GM23248 (cell line): ENCODE measurements around the gene PSMB8. TPM values are rescaled to one million over a fixed set of nuclear protein-coding genes. Genes with fewer than 3 reads are reported as not detected.

Experiments used
- DNase-seq: peaks from one replicate; pipeline ENCODE4 v3.0.0-alpha.2; 2015
- H2AFZ ChIP-seq: fragments of 200-600 bp; sonication (generic); 2 replicates; pipeline ENCODE4 v1.6.1; 2016; ENCODE audit warnings: antibody characterized with exemption
- H3F3A ChIP-seq: fragments of 200-600 bp; sonication (generic); 2 replicates; pipeline ENCODE4 v1.6.1; 2016; ENCODE audit warnings: mild to moderate bottlenecking, antibody characterized with exemption, mixed run types; ENCODE audit not compliant: insufficient read depth
- H3K27ac ChIP-seq: fragments of 200-600 bp; sonication (generic); 2 replicates; pipeline ENCODE4 v1.5.1; 2016; ENCODE audit warnings: mild to moderate bottlenecking
- H3K27me3 ChIP-seq: fragments of 200-600 bp; sonication (generic); replicated peaks from 2 replicates; pipeline ENCODE4 v1.6.1; 2016; ENCODE audit warnings: mild to moderate bottlenecking; ENCODE audit not compliant: insufficient read depth
- H3K36me3 ChIP-seq: fragments of 200-600 bp; sonication (generic); 2 replicates; pipeline ENCODE4 v1.6.1; 2016; ENCODE audit warnings: low read depth, mild to moderate bottlenecking
- H3K4me1 ChIP-seq: fragments of 200-600 bp; sonication (generic); 2 replicates; pipeline ENCODE4 v1.6.1; 2016; ENCODE audit warnings: mild to moderate bottlenecking; ENCODE audit not compliant: insufficient read depth
- H3K4me2 ChIP-seq: fragments of 200-600 bp; sonication (generic); one replicate; pipeline ENCODE4 v1.6.1; 2016; ENCODE audit warnings: mild to moderate bottlenecking; ENCODE audit not compliant: unreplicated experiment
- H3K4me3 ChIP-seq: fragments of 200-600 bp; sonication (generic); 2 replicates; pipeline ENCODE4 v1.5.1; 2016; ENCODE audit warnings: mild to moderate bottlenecking
- H3K79me2 ChIP-seq: fragments of 200-600 bp; sonication (generic); 2 replicates; pipeline ENCODE4 v1.6.1; 2016; ENCODE audit warnings: mild to moderate bottlenecking; ENCODE audit not compliant: insufficient read depth
- H3K9ac ChIP-seq: fragments of 200-600 bp; sonication (generic); 2 replicates; pipeline ENCODE4 v1.6.1; 2016; ENCODE audit warnings: mild to moderate bottlenecking
- H3K9me2 ChIP-seq: fragments of 200-600 bp; sonication (generic); 2 replicates; pipeline ENCODE4 v1.6.1; 2016; ENCODE audit warnings: mixed run types, mild to moderate bottlenecking, moderate library complexity; ENCODE audit not compliant: insufficient read depth
- H3K9me3 ChIP-seq: fragments of 200-600 bp; sonication (generic); one replicate; pipeline ENCODE4 v1.6.1; 2017; ENCODE audit warnings: low read depth
- H4K20me1 ChIP-seq: fragments of 200-600 bp; sonication (generic); 2 replicates; pipeline ENCODE4 v1.6.0; 2016; ENCODE audit not compliant: insufficient read depth
- EZH2 ChIP-seq: fragments of 200-600 bp; sonication (generic); IDR thresholded peaks from 2 replicates; pipeline ENCODE4 v1.6.1; 2018; ENCODE audit warnings: antibody characterized with exemption, mild to moderate bottlenecking; ENCODE audit not compliant: insufficient read depth, poor library complexity, severe bottlenecking
- EZH2phosphoT487 ChIP-seq: fragments of 200-600 bp; sonication (generic); IDR thresholded peaks from 2 replicates; pipeline ENCODE4 v1.6.1; 2018; ENCODE audit warnings: antibody characterized with exemption, moderate library complexity, mild to moderate bottlenecking, low read depth; ENCODE audit not compliant: insufficient read depth
- WGBS, 2 experiments: methylation state at CpG; one replicate each; pipeline ENCODE4 v1.1.6; 2015 to 2017; ENCODE audit warnings: low lambda C conversion rate in 2 of 2, low coverage in 1 of 2; ENCODE audit errors: missing lambda C conversion rate in 2 of 2; 5-methylcytosine and 5-hydroxymethylcytosine counted together
- in situ Hi-C: fragments of 300-500 bp; cut with MboI; formaldehyde crosslinking; loops from 2 replicates; pipeline ENCODE4 v1.15.0; 2020
- polyA plus RNA-seq: library from polyadenylated mRNA; unstranded; fragments of >200 nt; fragmentation: Nextera tagmentation; extraction: Ambion mirVana; gene quantifications from 2 replicates; pipeline ENCODE4 v1.2.1, GENCODE V29; 2016
- total RNA-seq: library from RNA; depleted of rRNA; stranded (reverse); fragments of >200 nt; shearing (Covaris generic); gene quantifications from 2 replicates; pipeline ENCODE4 v1.2.3, GENCODE V29; 2014

PSMB8 gene
- total and polyA plus RNA-seq, 2 experiments from 2014 or later, result 27.2 to 33.5 TPM

DNA sequence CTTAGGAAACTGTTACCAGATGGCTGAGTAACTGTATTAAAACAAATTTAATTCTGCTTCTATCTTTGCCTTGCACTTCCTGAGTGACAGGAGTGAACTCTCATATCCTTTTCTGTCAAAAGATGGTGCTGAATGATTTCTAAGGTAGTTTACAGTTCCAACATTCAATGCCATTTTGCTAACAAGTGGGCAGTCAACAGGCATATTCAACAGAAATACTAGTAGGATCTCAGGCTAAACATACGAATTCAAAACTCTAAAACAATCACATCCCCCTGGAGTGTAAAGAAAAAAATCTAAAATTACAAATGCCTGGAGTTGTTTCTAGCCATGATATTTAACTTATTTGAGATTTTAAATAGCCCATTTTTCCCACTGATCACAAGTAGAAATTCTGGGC is 16.8 kb upstream of the PSMB8 start:
- H3K79me2 ChIP-seq, result no peaks in the 10 kb centered on the region
- H3K27ac ChIP-seq, result no peak overlapping the region
- H3K9ac ChIP-seq, result no peak overlapping the region
- no peaks in the 10 kb centered on the region for H3K9me2 ChIP-seq
- H3K4me1 ChIP-seq, result no peaks in the 10 kb centered on the region
- H4K20me1 ChIP-seq, result no peaks in the 10 kb centered on the region
- H3K4me3 ChIP-seq, result no peak overlapping the region
- H3K4me2 ChIP-seq, result no peak overlapping the region
- no peak for DNase-seq
- TF ChIP-seq EZH2phosphoT487, result no peak
- no peak for TF ChIP-seq EZH2
- H3K36me3 ChIP-seq, result no peaks in the 10 kb centered on the region
- no peak overlapping the region for H2AFZ ChIP-seq
- 88 to 91% methylated on average over 1 of the region's 1 CpG for WGBS, 2 experiments
- no peaks in the 10 kb centered on the region for H3K27me3 ChIP-seq
- H3F3A ChIP-seq, result no peaks in the 10 kb centered on the region
- no peaks in the 10 kb centered on the region for H3K9me3 ChIP-seq
- in situ Hi-C loops, result no loop called here

- WGBS, 2 experiments, result 92% methylated on average over 5 of the region's 5 CpGs
- Histone ChIP-seq H3K4me2 (no peak overlapping the region), H3F3A (no peaks in the 10 kb centered on the region), H3K9me3 (no peaks in the 10 kb centered on the region), H3K27ac (no peak overlapping the region), H3K4me1 (no peaks in the 10 kb centered on the region), H3K27me3 (no peaks in the 10 kb centered on the region), H4K20me1 (no peaks in the 10 kb centered on the region), H3K36me3 (no peaks in the 10 kb centered on the region), H3K79me2 (no peaks in the 10 kb centered on the region), H3K9me2 (no peaks in the 10 kb centered on the region), H3K4me3 (no peak overlapping the region), H3K9ac (no peak overlapping the region), H2AFZ (no peak overlapping the region)
- DNase-seq, result no peak
- no peak for TF ChIP-seq EZH2phosphoT487
- TF ChIP-seq EZH2, result no peak
- in situ Hi-C loops, result no loop called here
These were observed 14.3 kb upstream of the PSMB8 start for GRCh38 chr6:32858194-32858593.

DNA sequence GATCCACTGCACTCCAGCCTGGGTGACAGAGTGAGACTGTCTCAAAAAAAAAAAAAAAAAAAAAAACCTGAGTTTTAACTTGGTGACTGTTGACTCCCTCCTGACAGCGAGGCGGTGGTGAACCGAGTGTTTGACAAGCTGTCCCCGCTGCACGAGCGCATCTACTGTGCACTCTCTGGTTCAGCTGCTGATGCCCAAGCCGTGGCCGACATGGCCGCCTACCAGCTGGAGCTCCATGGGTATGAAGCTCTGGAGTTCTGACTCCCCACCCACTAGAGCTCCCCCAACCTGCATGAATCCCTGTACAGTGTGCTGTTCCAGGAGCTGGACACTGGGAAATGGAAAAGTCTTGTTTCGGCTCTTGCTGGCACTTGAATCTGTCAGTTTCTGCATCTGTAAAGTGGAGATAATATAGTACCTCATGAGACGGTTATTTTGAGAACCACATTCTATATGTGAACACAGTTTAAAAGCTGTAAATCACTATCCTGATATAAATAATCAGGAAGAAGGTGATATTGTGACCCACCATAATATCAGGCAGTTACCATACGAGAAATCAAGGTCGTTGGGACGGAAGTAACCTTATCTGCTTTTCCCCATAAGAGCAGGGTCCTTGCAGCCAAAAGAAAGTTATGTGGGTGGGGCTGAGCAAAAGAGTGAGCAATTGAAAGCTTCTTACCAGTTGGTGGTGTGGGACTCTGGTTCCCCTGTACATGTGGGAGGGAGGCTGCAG is 13.5 kb upstream of the PSMB8 start:
- Histone ChIP-seq H3K9me3 (no peaks in the 10 kb centered on the region), H3K36me3 (no peaks in the 10 kb centered on the region), H3K4me2 (no peak overlapping the region), H3K9me2 (no peaks in the 10 kb centered on the region), H3K27me3 (no peaks in the 10 kb centered on the region), H3K9ac (no peak overlapping the region), H3K4me3 (no peak overlapping the region), H3K79me2 (no peaks in the 10 kb centered on the region), H3K4me1 (peaks cover 1% of the 10 kb centered on the region; the same call in 1 of the 2 replicates), H2AFZ (no peak overlapping the region), H4K20me1 (no peaks in the 10 kb centered on the region), H3F3A (peaks cover 6% of the 10 kb centered on the region), H3K27ac (no peak overlapping the region)
- 85 to 89% methylated on average over 14 of the region's 14 CpGs for WGBS, 2 experiments
- in situ Hi-C loops, result no loop called here
- DNase-seq, result no peak
- TF ChIP-seq EZH2 (no peak), EZH2phosphoT487 (no peak)

GRCh38 chr6:32855467-32856174 is 11.8 kb upstream of the PSMB8 start:
- H3K9me2 ChIP-seq, result no peaks in the 10 kb centered on the region
- no peaks in the 10 kb centered on the region for H4K20me1 ChIP-seq
- no peak for TF ChIP-seq EZH2phosphoT487
- H3K9me3 ChIP-seq, result no peaks in the 10 kb centered on the region
- H3K27ac ChIP-seq, result no peak overlapping the region
- no peak overlapping the region for H3K4me2 ChIP-seq
- H2AFZ ChIP-seq, result no peak overlapping the region
- DNase-seq, result no peak
- H3K79me2 ChIP-seq, result peaks cover 14% of the 10 kb centered on the region; the same call in 1 of the 2 replicates
- 96 to 98% methylated on average over 8 of the region's 8 CpGs for WGBS, 2 experiments
- peaks cover 5% of the 10 kb centered on the region; the same call in 1 of the 2 replicates for H3K4me1 ChIP-seq
- in situ Hi-C loops, result no loop called here
- H3K9ac ChIP-seq, result no peak overlapping the region
- H3K36me3 ChIP-seq, result peaks cover 4% of the 10 kb centered on the region; the same call in 1 of the 2 replicates
- H3F3A ChIP-seq, result peaks cover 16% of the 10 kb centered on the region
- no peak overlapping the region for H3K4me3 ChIP-seq
- H3K27me3 ChIP-seq, result no peaks in the 10 kb centered on the region
